HFFc6 (cell line): Measurements from ENCODE around the gene ME3. TPM values are rescaled to one million over a fixed set of nuclear protein-coding genes. Genes with fewer than 3 reads are reported as not detected.
"Not testable (repeated sequence)": the region's sequence is repeated elsewhere in the genome, so short reads cannot be mapped to it uniquely, and the experiment has no call there.

Source experiments
- DNase-seq: peaks from one replicate; pipeline ENCODE4 v3.0.0-alpha.2; 2018
- H3K27ac Mint-ChIP-seq: 2 replicates; pipeline ENCODE4 v1.8.0; 2020; ENCODE audit warnings: mild to moderate bottlenecking, mixed read lengths
- H3K27me3 Mint-ChIP-seq: 2 replicates; pipeline ENCODE4 v1.8.0; 2021; ENCODE audit warnings: mild to moderate bottlenecking, moderate library complexity, mixed read lengths; ENCODE audit not compliant: insufficient read depth
- H3K36me3 Mint-ChIP-seq: 2 replicates; pipeline ENCODE4 v1.8.0; 2021; ENCODE audit warnings: low read depth, mixed read lengths
- H3K4me1 Mint-ChIP-seq: 2 replicates; pipeline ENCODE4 v1.8.0; 2020; ENCODE audit warnings: low read depth, mixed read lengths
- H3K4me3 Mint-ChIP-seq: 2 replicates; pipeline ENCODE4 v1.8.0; 2020; ENCODE audit warnings: mild to moderate bottlenecking, moderate library complexity, mixed read lengths
- H3K9me3 Mint-ChIP-seq: 2 replicates; pipeline ENCODE4 v1.8.0; 2020; ENCODE audit warnings: mild to moderate bottlenecking, mixed read lengths
- total RNA-seq, 6 experiments: library from RNA; stranded (reverse); fragmentation: NEBNext Ultra II Directional; extraction: Animal tissue kit (Norgen Biotek cat#: 25700); gene quantifications; 2 replicates in 1 of 6; 3 replicates in 5 of 6; pipeline ENCODE4 v1.2.3, GENCODE V29; 2021
- TF ChIP-seq, protein P1 (sequence below): fragments of 200-600 bp; sonication (generic); IDR thresholded peaks from 2 replicates; pipeline ENCODE4 v1.5.0; 2021; ENCODE audit warnings: antibody characterized with exemption, mild to moderate bottlenecking

ME3 gene
- total RNA-seq, 6 experiments from 2014 or later, result 3.5 to 8.6 (median 6.6) TPM

DNA sequence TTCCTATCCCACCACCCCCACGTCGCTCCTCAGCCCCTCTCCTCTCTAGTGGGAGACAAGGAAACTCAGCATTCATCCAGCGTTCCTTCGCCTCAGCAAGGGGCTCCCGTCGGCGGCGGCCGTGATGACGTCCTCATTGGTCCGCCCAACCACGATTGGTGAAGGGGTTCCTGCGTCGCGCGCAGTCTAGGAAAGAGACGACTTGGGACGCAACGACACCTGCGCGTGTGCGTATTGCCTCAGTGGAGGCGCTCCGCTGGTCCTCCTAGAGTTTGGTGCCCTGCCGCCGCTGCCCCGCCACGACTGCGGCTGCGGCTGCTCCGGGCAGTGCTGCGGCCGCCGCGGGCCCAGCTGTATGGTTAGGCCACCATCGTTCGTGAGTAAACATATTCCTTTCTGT is 241.2 kb downstream of the ME3 start:
- no peaks in the 10 kb centered on the region for H3K4me1 Mint-ChIP-seq
- H3K27me3 Mint-ChIP-seq, result no peaks in the 10 kb centered on the region
- peaks cover 29% of the 10 kb centered on the region for H3K36me3 Mint-ChIP-seq
- DNase-seq, result no peak
- no peak overlapping the region for H3K4me3 Mint-ChIP-seq
- TF ChIP-seq, protein P1, sequence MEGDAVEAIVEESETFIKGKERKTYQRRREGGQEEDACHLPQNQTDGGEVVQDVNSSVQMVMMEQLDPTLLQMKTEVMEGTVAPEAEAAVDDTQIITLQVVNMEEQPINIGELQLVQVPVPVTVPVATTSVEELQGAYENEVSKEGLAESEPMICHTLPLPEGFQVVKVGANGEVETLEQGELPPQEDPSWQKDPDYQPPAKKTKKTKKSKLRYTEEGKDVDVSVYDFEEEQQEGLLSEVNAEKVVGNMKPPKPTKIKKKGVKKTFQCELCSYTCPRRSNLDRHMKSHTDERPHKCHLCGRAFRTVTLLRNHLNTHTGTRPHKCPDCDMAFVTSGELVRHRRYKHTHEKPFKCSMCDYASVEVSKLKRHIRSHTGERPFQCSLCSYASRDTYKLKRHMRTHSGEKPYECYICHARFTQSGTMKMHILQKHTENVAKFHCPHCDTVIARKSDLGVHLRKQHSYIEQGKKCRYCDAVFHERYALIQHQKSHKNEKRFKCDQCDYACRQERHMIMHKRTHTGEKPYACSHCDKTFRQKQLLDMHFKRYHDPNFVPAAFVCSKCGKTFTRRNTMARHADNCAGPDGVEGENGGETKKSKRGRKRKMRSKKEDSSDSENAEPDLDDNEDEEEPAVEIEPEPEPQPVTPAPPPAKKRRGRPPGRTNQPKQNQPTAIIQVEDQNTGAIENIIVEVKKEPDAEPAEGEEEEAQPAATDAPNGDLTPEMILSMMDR, result no peak
- H3K9me3 Mint-ChIP-seq, result peaks cover 18% of the 10 kb centered on the region; the same call in 1 of the 2 replicates
- no peak overlapping the region for H3K27ac Mint-ChIP-seq

DNA sequence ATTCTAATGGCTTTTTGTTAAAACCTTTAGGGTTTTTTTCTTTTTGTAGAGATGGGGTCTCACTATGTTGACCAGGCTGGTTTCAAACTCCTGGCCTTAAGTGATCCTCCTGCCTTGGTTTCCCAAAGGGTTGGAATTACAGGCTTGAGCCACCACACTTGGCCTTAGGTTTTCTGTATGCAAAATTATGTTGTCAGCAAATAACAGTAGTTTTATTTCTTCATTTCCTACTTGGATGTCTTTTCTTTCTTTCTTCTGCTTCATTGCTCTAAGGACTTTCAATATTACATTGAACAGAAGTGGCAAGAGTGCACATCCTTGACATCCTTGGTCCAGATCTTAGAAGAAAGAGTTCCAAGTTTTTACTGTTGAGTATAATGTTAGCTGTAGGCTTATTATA is 245.0 kb downstream of the ME3 start:
- peaks cover 28% of the 10 kb centered on the region for H3K36me3 Mint-ChIP-seq

DNA sequence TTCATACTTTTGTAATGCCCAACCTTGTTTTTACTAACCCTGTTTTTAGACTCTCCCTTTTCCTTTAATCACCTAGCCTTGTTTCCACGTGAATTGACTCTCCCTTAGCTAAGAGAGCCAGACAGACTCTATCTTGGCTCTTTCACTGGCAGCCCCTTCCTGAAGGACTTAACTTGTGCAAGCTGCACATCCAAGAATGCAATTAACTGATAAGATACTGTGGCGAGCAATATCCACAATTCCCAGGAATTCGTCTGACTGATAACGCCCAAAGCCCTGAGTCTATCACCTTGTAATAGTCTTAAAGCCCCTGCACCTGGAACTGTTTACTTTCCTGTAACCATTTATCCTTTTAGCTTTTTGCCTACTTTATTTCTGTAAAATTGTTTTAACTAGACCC is 248.9 kb downstream of the ME3 start:
- H3K27me3 Mint-ChIP-seq, H3K4me3 Mint-ChIP-seq, DNase-seq, H3K27ac Mint-ChIP-seq: not testable (repeated sequence)
- Mint-ChIP-seq H3K36me3 (peaks cover 15% of the 10 kb centered on the region), H3K9me3 (peaks cover 13% of the 10 kb centered on the region; the same call in 1 of the 2 replicates), H3K4me1 (peaks cover 11% of the 10 kb centered on the region)

More for the DNA sequence above, 245.0 kb downstream of the ME3 start:
- Mint-ChIP-seq H3K9me3 (peaks cover 16% of the 10 kb centered on the region; the same call in 1 of the 2 replicates), H3K4me1 (no peaks in the 10 kb centered on the region), H3K27me3 (no peaks in the 10 kb centered on the region), H3K4me3 (no peak overlapping the region), H3K27ac (no peak overlapping the region)
- no peak for DNase-seq
- TF ChIP-seq, protein P1, result no peak

DNA sequence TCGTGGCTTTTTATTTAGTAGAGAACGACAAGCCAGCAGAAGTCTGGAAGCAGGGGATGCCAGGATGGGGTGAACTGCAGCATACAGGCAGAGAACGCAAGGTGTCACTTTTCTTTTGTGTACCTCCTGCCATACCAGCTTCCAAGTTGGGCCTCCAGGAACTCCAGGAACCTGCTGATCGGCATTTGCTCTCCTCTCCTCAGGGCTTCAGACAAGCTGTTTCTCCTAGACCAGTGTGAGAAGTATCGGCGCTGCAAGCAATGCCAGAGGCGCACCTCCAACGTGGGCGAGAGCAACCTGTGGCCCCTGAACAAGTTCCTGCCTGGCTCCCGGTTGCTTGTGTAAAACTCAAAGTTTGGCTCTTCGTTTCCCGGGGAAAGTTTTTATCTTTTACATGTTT is 250.0 kb downstream of the ME3 start:
- DNase-seq, result no peak
- peaks cover 13% of the 10 kb centered on the region; the same call in 1 of the 2 replicates for H3K9me3 Mint-ChIP-seq
- peaks cover 14% of the 10 kb centered on the region for H3K4me1 Mint-ChIP-seq

DNA sequence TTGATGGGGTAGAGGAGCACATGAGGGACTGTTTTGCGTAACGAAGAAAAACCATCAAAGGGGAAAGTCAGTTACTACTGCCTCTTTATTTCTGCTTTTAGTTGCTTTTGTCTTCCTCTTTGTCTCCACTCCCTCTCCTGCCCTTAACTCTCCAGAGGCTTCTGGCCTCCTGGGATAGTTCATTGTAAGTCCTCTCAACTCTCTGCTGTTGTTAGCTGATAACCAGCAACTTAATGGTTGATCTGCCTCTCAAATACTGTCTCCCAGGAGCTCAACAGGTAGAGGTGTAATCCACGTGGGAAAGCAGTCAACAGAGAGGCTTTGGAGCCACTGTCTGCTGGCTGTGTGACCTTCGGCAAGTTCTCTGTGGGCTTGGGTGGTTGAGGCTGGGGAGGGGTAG is 250.5 kb downstream of the ME3 start:
- H3K27ac Mint-ChIP-seq, result no peak overlapping the region
- H3K4me1 Mint-ChIP-seq, result peaks cover 14% of the 10 kb centered on the region
- peaks cover 9% of the 10 kb centered on the region; the same call in 1 of the 2 replicates for H3K9me3 Mint-ChIP-seq
- no peak overlapping the region for H3K4me3 Mint-ChIP-seq
- TF ChIP-seq, protein P1, result no peak
- peaks cover 11% of the 10 kb centered on the region for H3K36me3 Mint-ChIP-seq
- no peak for DNase-seq
- H3K27me3 Mint-ChIP-seq, result no peaks in the 10 kb centered on the region; the same call in 1 of the 2 replicates

More for the DNA sequence above, 250.0 kb downstream of the ME3 start:
- TF ChIP-seq, protein P1, result no peak
- peaks cover 15% of the 10 kb centered on the region for H3K36me3 Mint-ChIP-seq
- H3K4me3 Mint-ChIP-seq, result no peak overlapping the region
- H3K27me3 Mint-ChIP-seq, result no peaks in the 10 kb centered on the region; the same call in 1 of the 2 replicates
- no peak overlapping the region for H3K27ac Mint-ChIP-seq

DNA sequence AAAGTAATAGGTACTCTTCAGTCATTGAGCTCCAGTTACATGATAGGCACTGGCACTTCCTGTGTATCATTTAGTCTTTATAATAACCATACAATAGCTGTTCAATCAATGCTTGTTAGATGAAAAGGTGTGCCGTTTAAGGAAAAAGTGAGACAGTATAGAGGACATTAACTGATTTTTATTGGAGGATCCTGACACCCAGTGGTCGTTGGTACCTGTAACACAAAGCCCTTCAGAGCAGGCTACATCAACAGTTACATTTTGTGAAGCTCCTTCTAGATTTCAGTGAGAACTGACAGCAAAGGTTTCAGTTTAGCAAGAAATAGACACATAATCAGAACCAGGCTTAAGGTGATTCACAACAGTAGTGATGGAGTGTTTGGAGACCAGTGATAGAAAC is 253.5 kb downstream of the ME3 start:
- Mint-ChIP-seq H3K27ac (no peak overlapping the region), H3K36me3 (no peaks in the 10 kb centered on the region), H3K4me1 (peaks cover 21% of the 10 kb centered on the region), H3K9me3 (no peaks in the 10 kb centered on the region), H3K27me3 (no peaks in the 10 kb centered on the region; the same call in 1 of the 2 replicates), H3K4me3 (no peak overlapping the region)
- TF ChIP-seq, protein P1, result peak; percentile 63
- no peak for DNase-seq
